Measurements from ENCODE around the gene FOS. TPM values are rescaled to one million over a fixed set of nuclear protein-coding genes. Genes with fewer than 3 reads are reported as not detected.
A peak's percentile ranks its signal among the peaks of the same experiment; 100 is the strongest.

FOS gene
- total and polyA plus RNA-seq, 2 of the 4 experiments (the other 2 are of a cell fraction): 53.6 to 171 TPM

DNA sequence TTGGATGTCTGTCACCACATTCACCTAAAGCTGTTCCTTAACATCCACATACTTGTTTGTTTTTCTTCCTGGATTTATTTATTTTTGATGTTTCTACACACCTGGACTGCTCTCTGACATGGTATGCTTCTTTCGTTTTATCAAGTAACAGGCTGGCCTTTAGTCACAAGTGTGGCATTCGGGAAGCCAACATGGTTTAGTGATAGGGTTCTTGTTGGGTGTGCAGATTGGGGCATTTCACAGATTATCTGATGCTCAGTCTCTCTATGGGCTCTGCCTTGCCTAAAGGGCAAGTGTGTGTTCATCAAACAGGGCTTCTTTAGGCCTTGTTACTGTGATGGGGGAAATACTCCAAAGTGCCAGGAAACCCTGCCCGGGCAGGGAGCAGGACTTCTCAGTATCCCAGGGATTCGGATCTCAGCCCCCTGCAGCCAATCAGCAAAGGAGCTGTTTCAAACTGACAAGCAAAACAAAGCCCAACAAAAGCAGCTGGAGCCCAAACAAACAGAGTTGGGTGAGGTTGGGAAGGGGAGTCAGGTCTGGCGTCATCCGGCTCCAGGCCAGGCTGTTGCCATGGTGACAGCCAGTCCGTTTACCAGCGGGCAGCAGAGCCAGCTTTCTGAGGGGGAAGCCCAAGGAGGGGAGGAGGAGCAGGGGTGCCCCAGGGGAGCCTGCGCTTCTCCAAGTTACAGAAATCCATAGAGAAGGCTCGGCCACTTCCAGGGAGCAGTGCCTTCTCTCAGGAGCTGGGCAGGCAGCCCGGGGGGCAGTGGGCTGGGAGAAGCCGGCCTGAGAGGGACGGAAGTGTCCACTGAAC is 31.9 kb downstream of the FOS start (continued):
- TF ChIP-seq, protein P1, sequence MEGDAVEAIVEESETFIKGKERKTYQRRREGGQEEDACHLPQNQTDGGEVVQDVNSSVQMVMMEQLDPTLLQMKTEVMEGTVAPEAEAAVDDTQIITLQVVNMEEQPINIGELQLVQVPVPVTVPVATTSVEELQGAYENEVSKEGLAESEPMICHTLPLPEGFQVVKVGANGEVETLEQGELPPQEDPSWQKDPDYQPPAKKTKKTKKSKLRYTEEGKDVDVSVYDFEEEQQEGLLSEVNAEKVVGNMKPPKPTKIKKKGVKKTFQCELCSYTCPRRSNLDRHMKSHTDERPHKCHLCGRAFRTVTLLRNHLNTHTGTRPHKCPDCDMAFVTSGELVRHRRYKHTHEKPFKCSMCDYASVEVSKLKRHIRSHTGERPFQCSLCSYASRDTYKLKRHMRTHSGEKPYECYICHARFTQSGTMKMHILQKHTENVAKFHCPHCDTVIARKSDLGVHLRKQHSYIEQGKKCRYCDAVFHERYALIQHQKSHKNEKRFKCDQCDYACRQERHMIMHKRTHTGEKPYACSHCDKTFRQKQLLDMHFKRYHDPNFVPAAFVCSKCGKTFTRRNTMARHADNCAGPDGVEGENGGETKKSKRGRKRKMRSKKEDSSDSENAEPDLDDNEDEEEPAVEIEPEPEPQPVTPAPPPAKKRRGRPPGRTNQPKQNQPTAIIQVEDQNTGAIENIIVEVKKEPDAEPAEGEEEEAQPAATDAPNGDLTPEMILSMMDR (conservative IDR thresholded peaks at IDR 0.05; ENCODE audit: low read depth, low read length): no peak
- TF ChIP-seq BHLHE40 (IDR thresholded peaks at IDR 0.05; ENCODE audit: low read depth, low read length): no peak
- no peak for TF ChIP-seq POLR2A (IDR thresholded peaks at IDR 0.05; ENCODE audit: low read depth, low read length)
- 0 out of 2 replicates have a peak, but pooled peaks have one; percentile 13 for TF ChIP-seq FOS (IDR thresholded peaks at IDR 0.05; ENCODE audit: low read depth, low read length)

Measured in IMR-90 (cell line).